K562 (cell line): ENCODE results near the gene SH3YL1. TPM values are rescaled to one million over a fixed set of nuclear protein-coding genes. Genes with fewer than 3 reads are reported as not detected.

Experiments used
- ATAC-seq: fragments of 200-7000 bp; cut with Tn5 transposase; 3 replicates; pipeline ENCODE4 v1.9.1; 2020; ENCODE audit warnings: moderate library complexity
- BruUV-seq: library from RNA; stranded (reverse); fragments of 400-500 nt; replicated peaks from 2 replicates; lab custom pipeline; 2021; lab: Mats Ljungman, UMichigan
- CTCF ChIA-PET: fragments of 300-600 bp; formaldehyde crosslinking; extraction: SDS; loops from one replicate; lab custom pipeline; 2021; ENCODE audit warnings: low intra/inter-chr PET ratio; lab: Yijun Ruan, JAX
- POLR2A ChIA-PET: fragments of 300-600, 350-650 bp; sonication (Branson Sonifier 250); formaldehyde crosslinking; extraction: SDS; loops from one replicate; lab custom pipeline; 2021; ENCODE audit warnings: antibody characterized with exemption, inconsistent platforms; lab: Yijun Ruan, JAX
- DNase-seq, 4 experiments: peaks; one replicate each; pipeline versions ENCODE4 v3.0.0 to v3.0.0-alpha.2; 2011 to 2018; ENCODE audit warnings: low spot score in 3 of 4, mixed read lengths in 3 of 4; ENCODE audit errors: extremely low read depth in 1 of 4
- FAIRE-seq: peaks from 2 replicates; lab custom pipeline; 2011; peaks lifted over from hg19 to GRCh38; lab: Jason Lieb, UNC
- H2AFZ ChIP-seq: 2 replicates; pipeline ENCODE4 v1.6.0; 2011; ENCODE audit warnings: low read depth, low read length, control low read depth, inconsistent platforms
- H3K27ac ChIP-seq: fragments of 200-600 bp; 3 replicates; pipeline ENCODE4 v1.8.0; 2011; ENCODE audit warnings: low read depth, mild to moderate bottlenecking, control low read depth, inconsistent platforms, low read length, moderate library complexity, mixed read lengths; ENCODE audit errors: extremely low read depth
- H3K27me3 ChIP-seq, 2 experiments: fragments of 300-600 bp in 1 of 2; 2 replicates in 1 of 2; 3 replicates in 1 of 2; pipeline versions ENCODE4 v1.6.0 to v1.8.0; 2011; ENCODE audit warnings: inconsistent platforms in 2 of 2, low read length in 2 of 2, mild to moderate bottlenecking in 1 of 2, mixed read lengths in 1 of 2, moderate library complexity in 1 of 2; ENCODE audit not compliant: control insufficient read depth in 2 of 2, insufficient read depth in 2 of 2
- H3K36me3 ChIP-seq: fragments of 300-600 bp; 3 replicates; pipeline ENCODE4 v1.8.0; 2011; ENCODE audit warnings: mild to moderate bottlenecking, low read length, inconsistent platforms; ENCODE audit not compliant: control insufficient read depth, insufficient read depth
- H3K4me1 ChIP-seq, 2 experiments: fragments of 200-600 bp in 1 of 2; replicated peaks in 1 of 2; 2 replicates in 1 of 2; 3 replicates in 1 of 2; pipeline versions ENCODE4 v1.5.1 to v1.8.0; 2011; ENCODE audit warnings: inconsistent platforms in 2 of 2, low read length in 2 of 2, mild to moderate bottlenecking in 1 of 2, mixed read lengths in 1 of 2, moderate library complexity in 1 of 2; ENCODE audit not compliant: control insufficient read depth in 2 of 2, insufficient read depth in 2 of 2
- H3K4me2 ChIP-seq: 2 replicates; pipeline ENCODE4 v1.6.1; 2011; ENCODE audit warnings: low read length, control low read depth, inconsistent platforms, mixed read lengths; ENCODE audit not compliant: insufficient read depth
- H3K4me3 ChIP-seq: fragments of 200-600 bp; sonication (generic), shearing (Covaris generic); 2 replicates; pipeline ENCODE4 v1.5.1; 2016; ENCODE audit warnings: control low read depth, inconsistent platforms
- H3K79me2 ChIP-seq: fragments of 200-600 bp; 3 replicates; pipeline ENCODE4 v1.8.0; 2011; ENCODE audit warnings: low read length, inconsistent platforms; ENCODE audit not compliant: control insufficient read depth, insufficient read depth
- H3K9ac ChIP-seq, 2 experiments: 2 replicates each; pipeline versions ENCODE4 v1.6.0 to v1.6.1; 2011; ENCODE audit warnings: low read depth in 2 of 2, low read length in 2 of 2, control low read depth in 1 of 2, inconsistent platforms in 1 of 2, mild to moderate bottlenecking in 1 of 2, mixed read lengths in 1 of 2; ENCODE audit not compliant: insufficient read depth in 1 of 2
- H3K9me1 ChIP-seq: one replicate; pipeline ENCODE4 v1.6.0; 2011; ENCODE audit warnings: inconsistent platforms, mild to moderate bottlenecking, low read length, moderate library complexity; ENCODE audit not compliant: control insufficient read depth, insufficient read depth
- H3K9me3 ChIP-seq: replicated peaks from 2 replicates; pipeline ENCODE4 v1.5.1; 2011; ENCODE audit warnings: low read depth, low read length, inconsistent platforms; ENCODE audit not compliant: control insufficient read depth, insufficient read depth
- H4K20me1 ChIP-seq: replicated peaks from 2 replicates; pipeline ENCODE4 v1.6.1; 2011; ENCODE audit warnings: low read length, inconsistent platforms, mixed read lengths; ENCODE audit not compliant: control insufficient read depth, insufficient read depth
- HCFC1 ChIP-seq: IDR thresholded peaks from 2 replicates; pipeline ENCODE4 v1.6.1; 2012; ENCODE audit warnings: low read depth, low read length, improper control_type of control experiment
- MECOM ChIP-seq: fragments of 250-450 bp; sonication (Bioruptor Pico); IDR thresholded peaks from 2 replicates; pipeline ENCODE4 v1.8.0; 2022; ENCODE audit warnings: inconsistent platforms
- MEIS2 ChIP-seq: fragments of 450-650 bp; IDR thresholded peaks from 2 replicates; pipeline ENCODE4 v1.6.1; 2014; ENCODE audit warnings: mild to moderate bottlenecking; ENCODE audit not compliant: partially characterized antibody
- PBX2 ChIP-seq, 2 experiments: IDR thresholded peaks in 1 of 2; conservative IDR thresholded peaks in 1 of 2; 2 replicates each; pipeline ENCODE4 v1.6.1; 2016; ENCODE audit warnings: low read depth in 2 of 2, mild to moderate bottlenecking in 1 of 2, missing compliant biosample characterization in 1 of 2, missing genetic modification characterization in 1 of 2, moderate library complexity in 1 of 2
- PKNOX1 ChIP-seq: fragments of 450-650 bp; IDR thresholded peaks from 2 replicates; pipeline ENCODE4 v1.6.1; 2016
- SAFB ChIP-seq: fragments of 200-400 bp; formaldehyde crosslinking; IDR thresholded peaks from 2 replicates; pipeline ENCODE4 v1.6.1; 2017; ENCODE audit warnings: low read depth, low read length, borderline replicate concordance
- WGBS: fragments of 100-300 bp; shearing (Covaris generic); methylation state at CpG from one replicate; pipeline ENCODE4 v1.1.6; 2016; ENCODE audit warnings: low coverage, mixed read lengths; ENCODE audit not compliant: insufficient coverage; ENCODE audit errors: missing lambda C conversion rate; 5-methylcytosine and 5-hydroxymethylcytosine counted together
- in situ Hi-C: fragments of 300-500 bp; cut with MboI; formaldehyde crosslinking; loops from 4 replicates; pipeline ENCODE4 v1.15.0; 2018; ENCODE audit warnings: inconsistent platforms, mixed read lengths
- intact Hi-C: fragments of 100-400 bp; cut with micrococcal nuclease; formaldehyde crosslinking; loops from 2 replicates; pipeline ENCODE4 v1.14.2; 2022
- polyA plus RNA-seq, 8 experiments: library from polyadenylated mRNA; depleted of rRNA in 4 of 8; stranded (reverse) in 5 of 8; unstranded in 3 of 8; fragments of >200 nt; fragmentation: Nextera tagmentation in 2 of 8; fragmentation: Illumina TruSeq in 1 of 8; extraction: Ambion mirVana in 2 of 8; extraction: Trizol in 1 of 8; gene quantifications; 2 replicates each; pipeline versions ENCODE4 v1.2.1 to v1.2.3, GENCODE V29; 2011 to 2014; ENCODE audit warnings: inconsistent platforms in 1 of 8, missing spikeins in 1 of 8
- total RNA-seq, 7 experiments: library from RNA; depleted of rRNA in 6 of 7; stranded (reverse); fragments of >200 nt in 6 of 7; fragmentation: Illumina TruSeq in 2 of 7; extraction: Trizol in 2 of 7; gene quantifications; 2 replicates each; pipeline versions ENCODE4 v1.2.1 to v1.2.3, GENCODE V29; 2011 to 2021; ENCODE audit warnings: low replicate concordance in 1 of 7
- TF ChIP-seq, protein P1 (sequence below): sonication (generic); formaldehyde crosslinking; IDR thresholded peaks from 2 replicates; pipeline ENCODE4 v1.8.1; 2023; ENCODE audit warnings: missing genetic modification reagents, mild to moderate bottlenecking, borderline replicate concordance
- TF ChIP-seq, protein P2 (sequence below): sonication (generic); formaldehyde crosslinking; IDR thresholded peaks from 2 replicates; pipeline ENCODE4 v1.8.0; 2022; ENCODE audit warnings: missing genetic modification reagents, mild to moderate bottlenecking, moderate library complexity, borderline replicate concordance

Gene SH3YL1
- total and polyA plus RNA-seq, 9 of the 15 experiments (the other 6 are each of a cell fraction or from before 2014, with no cell fraction given): 3.9 to 7.8 (median 5.3) TPM

GRCh38 chr2:237878-238277, 26.0 kb downstream of the SH3YL1 start:
- peaks cover 0 to 5% of the 10 kb centered on the region in 2 experiments; a peak in 1 of 5 replicates for H3K27me3 ChIP-seq
- H3K4me3 ChIP-seq: no peak overlapping the region
- no peak for FAIRE-seq
- ChIA-PET POLR2A (interaction anchor here (0.7 kb wide), 1 partner anchor 18 kb away, joined by 3 read pairs; no protein-coding TSS in a partner anchor), CTCF (no interaction called here)
- no peaks in the 10 kb centered on the region for H3K4me1 ChIP-seq
- peak in 1 of 4 experiments; percentile 16 for DNase-seq
- ATAC-seq: no peak; the same call in 2 of the 3 replicates
- no peaks in the 10 kb centered on the region for H3K9me3 ChIP-seq
- no peak overlapping the region for H2AFZ ChIP-seq
- WGBS: 4% methylated on average over 6 of the region's 6 CpGs
- intact Hi-C loops: no loop called here
- no peaks in the 10 kb centered on the region for H3K9me1 ChIP-seq
- H3K9ac ChIP-seq: no peak overlapping the region
- H3K36me3 ChIP-seq: no peaks in the 10 kb centered on the region
- no peaks in the 10 kb centered on the region for H4K20me1 ChIP-seq
- TF ChIP-seq, protein P1, sequence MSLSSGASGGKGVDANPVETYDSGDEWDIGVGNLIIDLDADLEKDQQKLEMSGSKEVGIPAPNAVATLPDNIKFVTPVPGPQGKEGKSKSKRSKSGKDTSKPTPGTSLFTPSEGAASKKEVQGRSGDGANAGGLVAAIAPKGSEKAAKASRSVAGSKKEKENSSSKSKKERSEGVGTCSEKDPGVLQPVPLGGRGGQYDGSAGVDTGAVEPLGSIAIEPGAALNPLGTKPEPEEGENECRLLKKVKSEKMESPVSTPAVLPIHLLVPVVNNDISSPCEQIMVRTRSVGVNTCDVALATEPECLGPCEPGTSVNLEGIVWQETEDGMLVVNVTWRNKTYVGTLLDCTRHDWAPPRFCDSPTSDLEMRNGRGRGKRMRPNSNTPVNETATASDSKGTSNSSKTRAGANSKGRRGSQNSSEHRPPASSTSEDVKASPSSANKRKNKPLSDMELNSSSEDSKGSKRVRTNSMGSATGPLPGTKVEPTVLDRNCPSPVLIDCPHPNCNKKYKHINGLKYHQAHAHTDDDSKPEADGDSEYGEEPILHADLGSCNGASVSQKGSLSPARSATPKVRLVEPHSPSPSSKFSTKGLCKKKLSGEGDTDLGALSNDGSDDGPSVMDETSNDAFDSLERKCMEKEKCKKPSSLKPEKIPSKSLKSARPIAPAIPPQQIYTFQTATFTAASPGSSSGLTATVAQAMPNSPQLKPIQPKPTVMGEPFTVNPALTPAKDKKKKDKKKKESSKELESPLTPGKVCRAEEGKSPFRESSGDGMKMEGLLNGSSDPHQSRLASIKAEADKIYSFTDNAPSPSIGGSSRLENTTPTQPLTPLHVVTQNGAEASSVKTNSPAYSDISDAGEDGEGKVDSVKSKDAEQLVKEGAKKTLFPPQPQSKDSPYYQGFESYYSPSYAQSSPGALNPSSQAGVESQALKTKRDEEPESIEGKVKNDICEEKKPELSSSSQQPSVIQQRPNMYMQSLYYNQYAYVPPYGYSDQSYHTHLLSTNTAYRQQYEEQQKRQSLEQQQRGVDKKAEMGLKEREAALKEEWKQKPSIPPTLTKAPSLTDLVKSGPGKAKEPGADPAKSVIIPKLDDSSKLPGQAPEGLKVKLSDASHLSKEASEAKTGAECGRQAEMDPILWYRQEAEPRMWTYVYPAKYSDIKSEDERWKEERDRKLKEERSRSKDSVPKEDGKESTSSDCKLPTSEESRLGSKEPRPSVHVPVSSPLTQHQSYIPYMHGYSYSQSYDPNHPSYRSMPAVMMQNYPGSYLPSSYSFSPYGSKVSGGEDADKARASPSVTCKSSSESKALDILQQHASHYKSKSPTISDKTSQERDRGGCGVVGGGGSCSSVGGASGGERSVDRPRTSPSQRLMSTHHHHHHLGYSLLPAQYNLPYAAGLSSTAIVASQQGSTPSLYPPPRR (CRISPR knock-in tag): no peak
- TF ChIP-seq, protein P2, sequence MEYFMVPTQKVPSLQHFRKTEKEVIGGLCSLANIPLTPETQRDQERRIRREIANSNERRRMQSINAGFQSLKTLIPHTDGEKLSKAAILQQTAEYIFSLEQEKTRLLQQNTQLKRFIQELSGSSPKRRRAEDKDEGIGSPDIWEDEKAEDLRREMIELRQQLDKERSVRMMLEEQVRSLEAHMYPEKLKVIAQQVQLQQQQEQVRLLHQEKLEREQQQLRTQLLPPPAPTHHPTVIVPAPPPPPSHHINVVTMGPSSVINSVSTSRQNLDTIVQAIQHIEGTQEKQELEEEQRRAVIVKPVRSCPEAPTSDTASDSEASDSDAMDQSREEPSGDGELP (CRISPR knock-in tag): 0 out of 2 replicates have a peak, but pooled peaks have one; percentile 13
- TF ChIP-seq HCFC1 (no peak), SAFB (no peak), MECOM (CRISPR knock-in tag) (no peak), MEIS2 (peak; percentile 80), PKNOX1 (peak; percentile 81), PBX2 (CRISPR knock-in tag; IDR thresholded peaks at IDR 0.05; ENCODE audit: low read depth) (no peak), PBX2 (tag; conservative IDR thresholded peaks at IDR 0.05; ENCODE audit: low read depth) (peak; percentile 46; the same call in 1 of the 2 replicates)
- no peak overlapping the region for H3K27ac ChIP-seq
- H3K4me2 ChIP-seq: no peak overlapping the region
- in situ Hi-C loops: no loop called here
- H3K79me2 ChIP-seq: no peaks in the 10 kb centered on the region
- no TSS peak for BruUV-seq
